H9 (cell line): Measurements from ENCODE around the gene MSI2. TPM values are rescaled to one million over a fixed set of nuclear protein-coding genes. Genes with fewer than 3 reads are reported as not detected.

ENCODE experiments used
- DNase-seq: peaks from one replicate; pipeline ENCODE4 v3.0.0-alpha.2; 2017
- H2AFZ ChIP-seq: one replicate; pipeline ENCODE4 v1.6.1; 2013; ENCODE audit warnings: mild to moderate bottlenecking, low read length, control low read depth, moderate library complexity
- H2AK5ac ChIP-seq: 2 replicates; pipeline ENCODE4 v1.6.1; 2013; ENCODE audit warnings: low read length, control low read depth, mixed read lengths; ENCODE audit not compliant: insufficient read length
- H2BK120ac ChIP-seq: one replicate; pipeline ENCODE4 v1.6.1; 2013; ENCODE audit warnings: low read depth, mild to moderate bottlenecking, low read length, control low read depth, inconsistent platforms; ENCODE audit not compliant: poor library complexity, severe bottlenecking
- H2BK12ac ChIP-seq: 2 replicates; pipeline ENCODE4 v1.6.1; 2013; ENCODE audit warnings: low read length, control low read depth, mixed read lengths, low read depth; ENCODE audit not compliant: insufficient read length
- H2BK15ac ChIP-seq: 2 replicates; pipeline ENCODE4 v1.6.1; 2013; ENCODE audit warnings: low read depth, low read length, control low read depth
- H2BK20ac ChIP-seq: one replicate; pipeline ENCODE4 v1.6.1; 2013; ENCODE audit warnings: low read depth, mild to moderate bottlenecking, low read length, control low read depth, inconsistent platforms; ENCODE audit not compliant: poor library complexity, severe bottlenecking
- H2BK5ac ChIP-seq: 2 replicates; pipeline ENCODE4 v1.6.1; 2013; ENCODE audit warnings: low read length, control low read depth, mixed read lengths; ENCODE audit not compliant: insufficient read length
- H3K14ac ChIP-seq: 2 replicates; pipeline ENCODE4 v1.6.1; 2013; ENCODE audit warnings: low read length, control low read depth; ENCODE audit not compliant: insufficient read depth
- H3K18ac ChIP-seq: 2 replicates; pipeline ENCODE4 v1.6.1; 2013; ENCODE audit warnings: low read depth, mild to moderate bottlenecking, mixed read lengths, low read length, control low read depth; ENCODE audit not compliant: insufficient read length
- H3K23ac ChIP-seq: 2 replicates; pipeline ENCODE4 v1.6.1; 2013; ENCODE audit warnings: low read length, control low read depth, mixed read lengths, low read depth; ENCODE audit not compliant: insufficient read length
- H3K23me2 ChIP-seq: 2 replicates; pipeline ENCODE4 v1.6.1; 2013; ENCODE audit warnings: low read depth, mild to moderate bottlenecking, mixed read lengths, low read length, control low read depth; ENCODE audit not compliant: insufficient read length, poor library complexity, severe bottlenecking
- H3K27ac ChIP-seq: 2 replicates; pipeline ENCODE4 v1.5.1; 2013; ENCODE audit warnings: low read length, control low read depth, mixed read lengths, low read depth; ENCODE audit not compliant: insufficient read length
- H3K27me3 ChIP-seq: 2 replicates; pipeline ENCODE4 v1.6.1; 2013; ENCODE audit warnings: low read length, control low read depth, inconsistent platforms; ENCODE audit not compliant: insufficient read depth
- H3K4ac ChIP-seq: 2 replicates; pipeline ENCODE4 v1.6.1; 2013; ENCODE audit warnings: low read depth, mild to moderate bottlenecking, control low read depth, inconsistent platforms, low read length, moderate library complexity
- H3K4me1 ChIP-seq: 2 replicates; pipeline ENCODE4 v1.6.1; 2013; ENCODE audit warnings: low read length, control low read depth, inconsistent platforms; ENCODE audit not compliant: insufficient read depth
- H3K4me2 ChIP-seq: 2 replicates; pipeline ENCODE4 v1.6.1; 2013; ENCODE audit warnings: low read length, control low read depth, mixed read lengths; ENCODE audit not compliant: insufficient read length, insufficient read depth
- H3K56ac ChIP-seq: 2 replicates; pipeline ENCODE4 v1.6.1; 2013; ENCODE audit warnings: low read depth, mild to moderate bottlenecking, mixed read lengths, low read length, control low read depth; ENCODE audit not compliant: insufficient read length
- H3K79me1 ChIP-seq: 2 replicates; pipeline ENCODE4 v1.6.1; 2013; ENCODE audit warnings: low read depth, mild to moderate bottlenecking, moderate library complexity, low read length, control low read depth, inconsistent platforms; ENCODE audit not compliant: insufficient read depth, poor library complexity, severe bottlenecking
- H3K79me2 ChIP-seq: 2 replicates; pipeline ENCODE4 v1.6.1; 2013; ENCODE audit warnings: low read length, control low read depth, inconsistent platforms; ENCODE audit not compliant: insufficient read depth
- H3K9ac ChIP-seq: 2 replicates; pipeline ENCODE4 v1.6.1; 2013; ENCODE audit warnings: low read length, control low read depth, mixed read lengths; ENCODE audit not compliant: insufficient read length; ENCODE audit errors: extremely low read depth
- H3K9me3 ChIP-seq: one replicate; pipeline ENCODE4 v1.6.1; 2013; ENCODE audit warnings: low read depth, low read length, inconsistent platforms; ENCODE audit not compliant: control insufficient read depth
- H3T11ph ChIP-seq: one replicate; pipeline ENCODE4 v1.6.1; 2013; ENCODE audit warnings: mild to moderate bottlenecking, low read length, control low read depth, inconsistent platforms
- H4K20me1 ChIP-seq: one replicate; pipeline ENCODE4 v1.6.1; 2013; ENCODE audit not compliant: control insufficient read depth, insufficient read length, insufficient read depth
- H4K5ac ChIP-seq: 2 replicates; pipeline ENCODE4 v1.6.1; 2013; ENCODE audit warnings: low read depth, mild to moderate bottlenecking, mixed read lengths, low read length, control low read depth; ENCODE audit not compliant: insufficient read length
- H4K8ac ChIP-seq: replicated peaks from 2 replicates; pipeline ENCODE4 v1.6.1; 2013; ENCODE audit warnings: low read length, control low read depth, mixed read lengths, low read depth; ENCODE audit not compliant: insufficient read length
- H4K91ac ChIP-seq: 2 replicates; pipeline ENCODE4 v1.6.1; 2013; ENCODE audit warnings: low read depth, mild to moderate bottlenecking, moderate library complexity, mixed read lengths, low read length, control low read depth; ENCODE audit not compliant: insufficient read length
- H3K27ac Mint-ChIP-seq, 3 experiments: 2 replicates in 2 of 3; 3 replicates in 1 of 3; pipeline ENCODE4 v1.8.0; 2020 to 2021; ENCODE audit warnings: mixed read lengths in 3 of 3, mild to moderate bottlenecking in 1 of 3, moderate library complexity in 1 of 3
- H3K27me3 Mint-ChIP-seq: 2 replicates; pipeline ENCODE4 v1.8.0; 2021; ENCODE audit warnings: low read depth, mild to moderate bottlenecking, moderate library complexity, mixed read lengths
- H3K36me3 Mint-ChIP-seq, 3 experiments: 2 replicates in 2 of 3; 3 replicates in 1 of 3; pipeline ENCODE4 v1.8.0; 2020 to 2021; ENCODE audit warnings: low read depth in 3 of 3, mixed read lengths in 3 of 3; ENCODE audit not compliant: insufficient read depth in 1 of 3
- H3K4me1 Mint-ChIP-seq, 2 experiments: 2 replicates each; pipeline ENCODE4 v1.8.0; 2020; ENCODE audit warnings: mixed read lengths in 2 of 2
- H3K4me3 Mint-ChIP-seq, 2 experiments: 2 replicates in 1 of 2; 3 replicates in 1 of 2; pipeline ENCODE4 v1.8.0; 2020 to 2021; ENCODE audit warnings: mild to moderate bottlenecking in 2 of 2, mixed read lengths in 2 of 2, moderate library complexity in 1 of 2
- H3K9me3 Mint-ChIP-seq, 2 experiments: 2 replicates in 1 of 2; 3 replicates in 1 of 2; pipeline ENCODE4 v1.8.0; 2020; ENCODE audit warnings: mild to moderate bottlenecking in 2 of 2, mixed read lengths in 2 of 2, moderate library complexity in 1 of 2
- CTCF ChIP-seq: fragments of 200-600 bp; sonication (generic); conservative IDR thresholded peaks from 3 replicates; pipeline ENCODE4 v1.8.0; 2021; ENCODE audit warnings: antibody characterized with exemption, mild to moderate bottlenecking
- WGBS: extraction: QIAGEN DNeasy Blood & Tissue Kit; methylation state at CpG from one replicate; pipeline ENCODE4 v1.1.7; 2013; ENCODE audit warnings: missing lambda C conversion rate, low lambda C conversion rate, mixed read lengths; ENCODE audit not compliant: insufficient read length; ENCODE audit errors: extremely low coverage; 5-methylcytosine and 5-hydroxymethylcytosine counted together
- total RNA-seq: library from RNA; stranded (reverse); gene quantifications from 2 replicates; pipeline ENCODE4 v1.2.1, GENCODE V29; 2021

The MSI2 gene
- total RNA-seq, 1 experiment from 2014 or later, result 98.5 TPM

GRCh38 chr17:57587193-57587969 lies 331.1 kb downstream of the MSI2 start:
- Histone ChIP-seq H2BK15ac (no peak overlapping the region), H3K9ac (no peak overlapping the region), H2AK5ac (no peak overlapping the region), H4K8ac (no peak overlapping the region), H2BK120ac (no peak overlapping the region), H3K4ac (no peak overlapping the region), H3K27me3 (no peaks in the 10 kb centered on the region), H3K23me2 (no peaks in the 10 kb centered on the region), H3T11ph (no peak overlapping the region), H2AFZ (no peak overlapping the region), H3K56ac (no peak overlapping the region), H3K18ac (no peak overlapping the region), H2BK12ac (no peak overlapping the region), H3K27ac (no peak overlapping the region), H3K9me3 (no peaks in the 10 kb centered on the region), H2BK20ac (no peak overlapping the region), H3K4me2 (no peak overlapping the region), H3K79me1 (no peaks in the 10 kb centered on the region), H3K14ac (no peak overlapping the region), H4K20me1 (no peaks in the 10 kb centered on the region), H3K79me2 (no peaks in the 10 kb centered on the region), H4K5ac (no peak overlapping the region), H3K4me1 (peaks cover 5% of the 10 kb centered on the region; the same call in 1 of the 2 replicates), H2BK5ac (no peak overlapping the region), H4K91ac (no peak overlapping the region), H3K23ac (no peak overlapping the region)
- no peak overlapping the region for H3K4me3 Mint-ChIP-seq
- no peaks in the 10 kb centered on the region for H3K27me3 Mint-ChIP-seq
- H3K9me3 Mint-ChIP-seq, result no peaks in the 10 kb centered on the region
- peaks cover 0 to 4% (median 0%) of the 10 kb centered on the region in 3 experiments; a peak in 2 of 7 replicates for H3K36me3 Mint-ChIP-seq
- peak overlapping the region in 1 of 3 experiments; percentile 57; a peak in 2 of 7 replicates for H3K27ac Mint-ChIP-seq
- no peak for DNase-seq
- TF ChIP-seq CTCF, result no peak
- WGBS, result no CpG with 5 or more reads among the region's 16 CpGs
- peaks cover 15 to 27% of the 10 kb centered on the region in 2 experiments for H3K4me1 Mint-ChIP-seq
